CD4-positive, alpha-beta memory T cell (primary cell): Measurements from ENCODE around the gene MEFV. TPM values are rescaled to one million over a fixed set of nuclear protein-coding genes. Genes with fewer than 3 reads are reported as not detected.
"Not testable (repeated sequence)": the region's sequence is repeated elsewhere in the genome, so short reads cannot be mapped to it uniquely, and the experiment has no call there.

Experiments used
- CTCF ChIA-PET: fragments of 350-600 bp; sonication (Branson Sonifier 250); formaldehyde crosslinking; loops from one replicate; lab custom pipeline; 2021; ENCODE audit warnings: inconsistent platforms; ENCODE audit not compliant: partially characterized antibody; lab: Charles Lee
- POLR2A ChIA-PET: fragments of 350-600 bp; sonication (Branson Sonifier 250); formaldehyde crosslinking; loops from one replicate; lab custom pipeline; 2021; ENCODE audit not compliant: partially characterized antibody; lab: Charles Lee
- DNase-seq, 5 donors: peaks; one replicate each; pipeline versions ENCODE4 v3.0.0 to v3.0.0-alpha.2; 2020 to 2022; ENCODE audit warnings: mixed read lengths in 1 of 5
- H3K27ac ChIP-seq: one replicate; pipeline ENCODE4 v1.7.0; 2013; ENCODE audit warnings: low read depth, low read length
- H3K27me3 ChIP-seq: 2 replicates; pipeline ENCODE4 v1.7.0; 2013; ENCODE audit warnings: mild to moderate bottlenecking, low read length, moderate library complexity; ENCODE audit not compliant: insufficient read depth
- H3K36me3 ChIP-seq: 2 replicates; pipeline ENCODE4 v1.7.0; 2013; ENCODE audit warnings: mild to moderate bottlenecking, low read length, moderate library complexity; ENCODE audit not compliant: insufficient read depth
- H3K4me1 ChIP-seq: 2 replicates; pipeline ENCODE4 v1.7.0; 2013; ENCODE audit warnings: mild to moderate bottlenecking, low read length, moderate library complexity; ENCODE audit not compliant: insufficient read depth
- H3K4me3 ChIP-seq, 2 donors: one replicate each; pipeline ENCODE4 v1.7.0; 2013; ENCODE audit warnings: low read length in 2 of 2, mild to moderate bottlenecking in 1 of 2
- H3K9me3 ChIP-seq, 2 donors: one replicate each; pipeline ENCODE4 v1.7.0; 2013; ENCODE audit warnings: low read length in 2 of 2, control low read depth in 1 of 2; ENCODE audit not compliant: control insufficient read depth in 1 of 2
- H3K27ac Mint-ChIP-seq, 7 donors: one replicate each; pipeline ENCODE4 v1.8.0; 2020 to 2021; ENCODE audit warnings: mixed read lengths in 7 of 7, mild to moderate bottlenecking in 6 of 7, inconsistent platforms in 3 of 7, moderate library complexity in 3 of 7
- H3K27me3 Mint-ChIP-seq, 2 donors: one replicate each; pipeline ENCODE4 v1.8.0; 2020 to 2021; ENCODE audit warnings: mixed read lengths in 2 of 2
- H3K36me3 Mint-ChIP-seq, 2 donors: one replicate each; pipeline ENCODE4 v1.8.0; 2020 to 2021; ENCODE audit warnings: mixed read lengths in 2 of 2, inconsistent platforms in 1 of 2, mild to moderate bottlenecking in 1 of 2
- H3K4me1 Mint-ChIP-seq, 4 donors: one replicate each; pipeline ENCODE4 v1.8.0; 2020 to 2021; ENCODE audit warnings: mixed read lengths in 4 of 4, mild to moderate bottlenecking in 1 of 4
- H3K4me3 Mint-ChIP-seq, 8 donors: one replicate each; pipeline ENCODE4 v1.8.0; 2020 to 2021; ENCODE audit warnings: mixed read lengths in 8 of 8, mild to moderate bottlenecking in 7 of 8, moderate library complexity in 6 of 8, inconsistent platforms in 3 of 8
- H3K9me3 Mint-ChIP-seq, 8 donors: one replicate each; pipeline ENCODE4 v1.8.0; 2020 to 2021; ENCODE audit warnings: mixed read lengths in 8 of 8, mild to moderate bottlenecking in 5 of 8, inconsistent platforms in 3 of 8, moderate library complexity in 1 of 8
- intact Hi-C: fragments of 100-400 bp; cut with micrococcal nuclease; formaldehyde crosslinking; loops from one replicate; pipeline ENCODE4 v1.15.1; 2023
- polyA plus RNA-seq, 2 donors: library from polyadenylated mRNA; unstranded; fragments of 300-500 nt; fragmentation: Illumina TruSeq; gene quantifications; one replicate each; pipeline ENCODE4 v1.2.3, GENCODE V29; 2021
- total RNA-seq, 2 experiments: library from RNA; stranded (reverse); gene quantifications; one replicate each; pipeline ENCODE4 v1.2.3, GENCODE V29; 2021

The MEFV gene
- total and polyA plus RNA-seq, 4 experiments from 2014 or later = 0.05 to 0.42 (median 0.35) TPM; not detected in 1

- H3K9me3 Mint-ChIP-seq, H3K4me3 ChIP-seq, H3K4me1 ChIP-seq, H3K4me3 Mint-ChIP-seq, H3K9me3 ChIP-seq, H3K4me1 Mint-ChIP-seq, CTCF ChIA-PET, DNase-seq, H3K36me3 Mint-ChIP-seq, H3K27ac ChIP-seq, intact Hi-C loops, POLR2A ChIA-PET, H3K36me3 ChIP-seq: not testable (repeated sequence)
- peaks cover 25% of the 10 kb centered on the region for H3K27me3 ChIP-seq
- H3K27me3 Mint-ChIP-seq = peaks cover 18 to 25% of the 10 kb centered on the region in 2 donors
- peak overlapping the region in 1 of 7 donors; percentile 18 for H3K27ac Mint-ChIP-seq
Measured at GRCh38 chr16:3197694-3198333, 58.6 kb downstream of the MEFV start.

- H3K9me3 ChIP-seq = no peaks in the 10 kb centered on the region
- no peak overlapping the region for H3K4me3 ChIP-seq
- H3K4me3 Mint-ChIP-seq = no peak overlapping the region
- H3K27me3 ChIP-seq = peaks cover 42% of the 10 kb centered on the region
- CTCF ChIA-PET = no interaction called here
- peaks cover under 1% of the 10 kb centered on the region in 2 donors for H3K36me3 Mint-ChIP-seq
- no peak for DNase-seq
- no peaks in the 10 kb centered on the region for H3K36me3 ChIP-seq
- no peak overlapping the region for H3K27ac ChIP-seq
- H3K27ac Mint-ChIP-seq = no peak overlapping the region
- H3K4me1 Mint-ChIP-seq = peaks cover 2 to 16% (median 6%) of the 10 kb centered on the region in 4 donors
- peaks cover 10% of the 10 kb centered on the region for H3K4me1 ChIP-seq
- POLR2A ChIA-PET = no interaction called here
- intact Hi-C loops = no loop called here
- H3K9me3 Mint-ChIP-seq = peaks cover 0 to 8% (median 1%) of the 10 kb centered on the region in 8 donors
- H3K27me3 Mint-ChIP-seq = peaks cover 25 to 30% of the 10 kb centered on the region in 2 donors
Measured at GRCh38 chr16:3195975-3196374, 60.5 kb downstream of the MEFV start.

GRCh38 chr16:3194792-3195191, 61.6 kb downstream of the MEFV start:
- Mint-ChIP-seq H3K9me3 (peaks cover 0 to 13% (median 3%) of the 10 kb centered on the region in 8 donors), H3K27me3 (peaks cover 33 to 41% of the 10 kb centered on the region in 2 donors), H3K36me3 (peaks cover 3% of the 10 kb centered on the region in 2 donors), H3K4me3 (peak overlapping the region in 1 of 8 donors; percentile 27), H3K4me1 (peaks cover 6 to 26% (median 11%) of the 10 kb centered on the region in 4 donors), H3K27ac (no peak overlapping the region)
- POLR2A ChIA-PET = no interaction called here
- DNase-seq = no peak
- Histone ChIP-seq H3K9me3 (no peaks in the 10 kb centered on the region), H3K4me3 (no peak overlapping the region), H3K4me1 (peaks cover 22% of the 10 kb centered on the region), H3K27ac (no peak overlapping the region), H3K36me3 (no peaks in the 10 kb centered on the region), H3K27me3 (peaks cover 51% of the 10 kb centered on the region)
- intact Hi-C loops = no loop called here
- CTCF ChIA-PET = no interaction called here

- Histone ChIP-seq H3K9me3 (no peaks in the 10 kb centered on the region), H3K4me1 (peaks cover 34% of the 10 kb centered on the region), H3K27ac (no peak overlapping the region), H3K4me3 (no peak overlapping the region), H3K27me3 (peaks cover 60% of the 10 kb centered on the region), H3K36me3 (no peaks in the 10 kb centered on the region)
- Mint-ChIP-seq H3K9me3 (peaks cover 0 to 13% (median 3%) of the 10 kb centered on the region in 8 donors), H3K36me3 (peaks cover 3 to 6% of the 10 kb centered on the region in 2 donors), H3K4me1 (peaks cover 7 to 39% (median 22%) of the 10 kb centered on the region in 4 donors), H3K27me3 (peaks cover 41 to 48% of the 10 kb centered on the region in 2 donors), H3K27ac (peak overlapping the region in 1 of 7 donors; percentile 13), H3K4me3 (peak overlapping the region in 1 of 8 donors; percentile 23)
- no peak for DNase-seq
- CTCF ChIA-PET = no interaction called here
- intact Hi-C loops = no loop called here
- POLR2A ChIA-PET = no interaction called here
Measured at GRCh38 chr16:3193221-3194212, 62.9 kb downstream of the MEFV start.

- H3K4me1 ChIP-seq = peaks cover 44% of the 10 kb centered on the region
- Mint-ChIP-seq H3K27ac (peak overlapping the region in 1 of 7 donors; percentile 79), H3K36me3 (peaks cover 3 to 8% of the 10 kb centered on the region in 2 donors), H3K27me3 (peaks cover 44 to 46% of the 10 kb centered on the region in 2 donors), H3K9me3 (peaks cover 0 to 21% (median 3%) of the 10 kb centered on the region in 8 donors), H3K4me3 (no peak overlapping the region), H3K4me1 (peaks cover 12 to 47% (median 29%) of the 10 kb centered on the region in 4 donors)
- H3K4me3 ChIP-seq = no peak overlapping the region
- DNase-seq = no peak
- no peaks in the 10 kb centered on the region for H3K9me3 ChIP-seq
- CTCF ChIA-PET = no interaction called here
- intact Hi-C loops = no loop called here
- H3K36me3 ChIP-seq = no peaks in the 10 kb centered on the region
- peaks cover 64% of the 10 kb centered on the region for H3K27me3 ChIP-seq
- POLR2A ChIA-PET = interaction anchor here (0.6 to 2.0 kb wide), 4 partner anchors 10 to 42 kb away, joined by 4 to 7 read pairs (median 5); partner anchors contain the start of gene ZNF200
- no peak overlapping the region for H3K27ac ChIP-seq
Measured at GRCh38 chr16:3192476-3193019, 63.9 kb downstream of the MEFV start.

Other genes with a start within 250 kb of the MEFV start
- not detected for gene CLDN9, start 243.7 kb downstream of the MEFV start, total RNA-seq
- gene CLDN9, start 243.7 kb downstream of the MEFV start, polyA plus RNA-seq = not detected
- not detected for gene CLDN6, start 238.4 kb downstream of the MEFV start, total RNA-seq
- gene CLDN6, start 238.4 kb downstream of the MEFV start, polyA plus RNA-seq = not detected
- 1 to 10 TPM in 1 of 2 experiments, under 1 TPM in 1; 0.73 to 1.0 TPM for gene TNFRSF12A, start 236.3 kb downstream of the MEFV start, total RNA-seq
- under 1 TPM; 0.33 to 0.44 TPM for gene TNFRSF12A, start 236.3 kb downstream of the MEFV start, polyA plus RNA-seq
- gene HCFC1R1, start 232.7 kb downstream of the MEFV start, total RNA-seq = 10 to 100 TPM; 16.0 to 18.0 TPM
- 10 to 100 TPM; 18.5 to 23.8 TPM for gene HCFC1R1, start 232.7 kb downstream of the MEFV start, polyA plus RNA-seq
- gene THOC6, start 232.6 kb downstream of the MEFV start, total RNA-seq = 10 to 100 TPM; 18.4 to 22.5 TPM
- gene THOC6, start 232.6 kb downstream of the MEFV start, polyA plus RNA-seq = 10 to 100 TPM; 41.4 to 48.8 TPM
- not detected for gene BICDL2, start 219.7 kb downstream of the MEFV start, total RNA-seq
- gene BICDL2, start 219.7 kb downstream of the MEFV start, polyA plus RNA-seq = not detected
- 1 to 10 TPM; 2.9 to 3.0 TPM for gene MMP25, start 210.1 kb downstream of the MEFV start, total RNA-seq
- under 1 TPM; 0.52 to 0.91 TPM for gene MMP25, start 210.1 kb downstream of the MEFV start, polyA plus RNA-seq
- 100 to 1,000 TPM; 752 to 810 TPM for gene IL32, start 191.0 kb downstream of the MEFV start, total RNA-seq
- 1,000 to 10,000 TPM; 3,111 to 3,174 TPM for gene IL32, start 191.0 kb downstream of the MEFV start, polyA plus RNA-seq
- gene ZSCAN10, start 157.3 kb downstream of the MEFV start, total RNA-seq = under 1 TPM in 1 of 2 experiments, not detected in 1; 0.15 TPM
- not detected for gene ZSCAN10, start 157.3 kb downstream of the MEFV start, polyA plus RNA-seq
- gene ZNF205, start 144.0 kb downstream of the MEFV start, total RNA-seq = not detected
- under 1 TPM in 1 of 2 donors, not detected in 1; 0.20 TPM for gene ZNF205, start 144.0 kb downstream of the MEFV start, polyA plus RNA-seq
- 10 to 100 TPM; 14.1 to 14.5 TPM for gene ZNF213, start 121.6 kb downstream of the MEFV start, total RNA-seq
- 1 to 10 TPM in 1 of 2 donors, under 1 TPM in 1; 0.67 to 3.2 TPM for gene ZNF213, start 121.6 kb downstream of the MEFV start, polyA plus RNA-seq
- gene OR1F1, start 68.4 kb downstream of the MEFV start, total RNA-seq = under 1 TPM; 0.49 to 0.97 TPM
- gene OR1F1, start 68.4 kb downstream of the MEFV start, polyA plus RNA-seq = not detected
- gene ZNF200, start 21.5 kb downstream of the MEFV start, total RNA-seq = 10 to 100 TPM; 27.7 to 29.2 TPM
- 10 to 100 TPM in 1 of 2 donors, 1 to 10 TPM in 1; 6.7 to 11.6 TPM for gene ZNF200, start 21.5 kb downstream of the MEFV start, polyA plus RNA-seq
- gene ZNF263, start 26.9 kb upstream of the MEFV start, total RNA-seq = 10 to 100 TPM; 44.0 to 45.1 TPM
- gene ZNF263, start 26.9 kb upstream of the MEFV start, polyA plus RNA-seq = 10 to 100 TPM; 29.3 to 37.8 TPM
- 10 to 100 TPM; 14.2 to 19.0 TPM for gene TIGD7, start 48.8 kb upstream of the MEFV start, total RNA-seq
- 1 to 10 TPM; 3.2 to 3.4 TPM for gene TIGD7, start 48.8 kb upstream of the MEFV start, polyA plus RNA-seq
- gene ZNF75A, start 48.9 kb upstream of the MEFV start, total RNA-seq = 10 to 100 TPM; 82.7 to 88.1 TPM
- gene ZNF75A, start 48.9 kb upstream of the MEFV start, polyA plus RNA-seq = 10 to 100 TPM; 10.8 to 24.5 TPM
- gene OR2C1, start 99.3 kb upstream of the MEFV start, total RNA-seq = not detected
- gene OR2C1, start 99.3 kb upstream of the MEFV start, polyA plus RNA-seq = under 1 TPM; 0.13 to 0.54 TPM
- 10 to 100 TPM; 26.8 to 28.8 TPM for gene ZSCAN32, start 144.4 kb upstream of the MEFV start, total RNA-seq
- gene ZSCAN32, start 144.4 kb upstream of the MEFV start, polyA plus RNA-seq = 10 to 100 TPM in 1 of 2 donors, 1 to 10 TPM in 1; 9.8 to 11.9 TPM
- 10 to 100 TPM; 17.9 to 18.0 TPM for gene ZNF174, start 144.6 kb upstream of the MEFV start, total RNA-seq
- gene ZNF174, start 144.6 kb upstream of the MEFV start, polyA plus RNA-seq = 10 to 100 TPM in 1 of 2 donors, 1 to 10 TPM in 1; 9.5 to 19.0 TPM
- 1 to 10 TPM; 5.3 TPM for gene ZNF597, start 186.9 kb upstream of the MEFV start, total RNA-seq
- 1 to 10 TPM; 1.0 to 1.9 TPM for gene ZNF597, start 186.9 kb upstream of the MEFV start, polyA plus RNA-seq
- gene NAA60, start 187.0 kb upstream of the MEFV start, total RNA-seq = 10 to 100 TPM; 58.1 to 62.9 TPM
- gene NAA60, start 187.0 kb upstream of the MEFV start, polyA plus RNA-seq = 10 to 100 TPM; 28.2 to 59.6 TPM
- gene C16orf90, start 238.9 kb upstream of the MEFV start, total RNA-seq = not detected
- not detected for gene C16orf90, start 238.9 kb upstream of the MEFV start, polyA plus RNA-seq
- 10 to 100 TPM; 24.6 to 25.4 TPM for gene CLUAP1, start 244.4 kb upstream of the MEFV start, total RNA-seq
- gene CLUAP1, start 244.4 kb upstream of the MEFV start, polyA plus RNA-seq = 10 to 100 TPM; 26.4 to 41.5 TPM